HG03108 (cell line): ENCODE measurements around the gene EDA.

Source experiments
- ATAC-seq: cut with Tn5 transposase; IDR thresholded peaks from one replicate; pipeline ENCODE4 v1.9.1; 2021; ENCODE audit warnings: moderate library complexity; ENCODE audit not compliant: unreplicated experiment

The EDA gene

GRCh38 chrX:70022616-70023015 is 406.7 kb downstream of the EDA start:
- no peak for ATAC-seq

- no peak for ATAC-seq
Measured at GRCh38 chrX:70025464-70025863, 409.6 kb downstream of the EDA start.

GRCh38 chrX:70026112-70026850 is 410.4 kb downstream of the EDA start:
- no peak for ATAC-seq

- ATAC-seq = no peak
Measured at GRCh38 chrX:70026851-70027200, 410.9 kb downstream of the EDA start.

- no peak for ATAC-seq
Measured at GRCh38 chrX:70029863-70030262, 413.9 kb downstream of the EDA start.

DNA sequence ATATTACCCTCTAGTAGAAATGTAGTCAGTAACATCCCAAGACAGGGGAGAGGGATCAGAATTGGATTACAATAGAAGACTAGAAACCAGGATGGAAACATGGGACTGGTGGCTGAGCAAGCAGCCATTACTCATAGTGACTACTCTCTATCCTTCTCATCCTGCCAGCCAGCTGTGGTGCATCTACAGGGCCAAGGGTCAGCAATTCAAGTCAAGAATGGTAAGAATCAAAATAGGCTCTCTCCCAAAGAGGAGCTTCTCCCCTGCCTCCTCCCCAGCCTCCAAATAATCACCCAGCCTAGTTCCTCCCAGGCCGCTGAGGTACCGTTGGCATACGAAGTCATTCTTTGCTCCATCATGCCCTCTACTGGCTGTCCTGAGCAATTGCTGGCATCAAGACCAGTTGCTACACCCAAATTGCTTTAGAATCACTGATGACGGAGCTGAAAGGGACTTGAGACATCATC is 414.4 kb downstream of the EDA start:
- no peak for ATAC-seq

DNA sequence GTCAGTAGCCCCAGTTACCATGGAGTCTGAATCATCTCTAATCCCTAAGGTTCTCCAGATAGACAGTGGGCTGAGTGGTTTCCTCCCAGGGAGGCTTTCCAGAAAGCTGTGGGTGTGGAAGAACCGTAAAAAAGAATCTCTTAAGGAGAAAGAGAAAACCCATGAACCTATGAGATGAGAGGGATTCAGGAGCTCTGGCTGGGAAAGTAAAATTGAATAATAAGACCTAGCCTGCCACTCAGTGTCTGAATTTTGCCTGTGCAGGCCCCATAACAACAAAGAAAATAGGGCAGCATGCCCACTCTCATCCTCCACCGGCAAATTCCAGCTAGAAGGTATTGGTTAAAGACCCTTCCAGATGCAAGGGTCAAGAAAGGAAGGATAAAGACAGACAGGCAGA is 416.9 kb downstream of the EDA start:
- no peak for ATAC-seq

- peak; percentile 56 for ATAC-seq
Measured at GRCh38 chrX:70033348-70034051, 417.6 kb downstream of the EDA start.

DNA sequence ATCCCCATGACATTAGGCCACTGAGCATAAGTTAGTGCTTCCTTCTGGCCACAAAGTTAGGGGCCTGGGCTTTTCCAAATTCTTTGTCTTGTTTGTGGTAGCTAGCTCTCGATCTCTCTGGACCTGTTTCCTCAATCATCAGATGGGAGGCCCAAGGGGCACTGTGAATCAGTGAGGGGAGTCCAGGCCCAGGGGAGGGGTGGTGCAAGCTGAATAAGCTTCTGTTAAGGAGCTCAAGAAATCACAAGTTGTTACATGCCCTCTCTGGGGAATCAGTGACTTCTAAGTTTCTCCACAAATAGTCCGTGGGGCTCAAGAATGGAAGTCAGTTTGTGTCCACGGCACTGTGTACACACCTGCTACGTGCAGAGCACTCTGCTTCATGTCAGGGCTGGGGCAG is 418.7 kb downstream of the EDA start:
- ATAC-seq = no peak

DNA sequence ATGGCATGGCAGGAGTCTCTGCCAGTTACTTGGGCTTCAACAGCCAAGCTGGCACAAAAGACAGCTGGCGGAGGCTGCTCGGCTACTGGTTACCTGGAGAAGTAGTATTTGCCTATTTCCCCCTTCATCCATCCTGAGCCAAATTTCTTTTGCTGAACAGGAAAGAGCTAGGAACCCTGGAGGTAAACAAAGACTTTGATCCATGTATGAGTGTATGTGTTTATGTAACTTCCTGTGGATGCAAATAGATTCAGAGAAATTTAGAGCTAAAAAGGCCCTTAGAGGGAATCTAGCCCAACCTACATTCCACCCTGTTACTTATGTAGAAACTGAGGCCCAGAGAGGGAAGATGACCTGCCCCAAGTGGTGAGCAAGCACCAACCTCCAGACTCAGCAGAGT is 422.6 kb downstream of the EDA start:
- ATAC-seq = no peak

- ATAC-seq = no peak
Measured at GRCh38 chrX:70038951-70039350, 423.0 kb downstream of the EDA start.

DNA sequence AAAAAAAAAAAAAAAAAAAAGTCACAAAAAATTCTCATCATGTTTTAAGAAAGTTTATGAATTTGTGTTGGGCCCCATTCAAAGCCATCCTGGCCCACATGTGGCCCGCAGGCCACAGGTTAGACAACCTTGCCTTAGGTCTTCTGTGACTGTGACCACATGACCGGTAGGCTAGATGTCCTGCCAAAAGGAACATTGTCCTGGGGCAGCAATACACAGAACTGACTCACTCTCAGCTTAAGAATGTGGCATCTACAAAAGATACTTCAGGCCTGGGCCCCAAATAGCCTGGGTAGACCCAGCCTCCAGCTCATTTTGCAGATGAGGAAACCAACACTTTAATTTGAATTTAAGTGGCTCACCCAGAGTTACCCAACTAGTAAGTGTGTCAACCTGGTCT is 423.8 kb downstream of the EDA start:
- ATAC-seq = no peak

GRCh38 chrX:70041993-70042392 is 426.1 kb downstream of the EDA start:
- no peak for ATAC-seq

DNA sequence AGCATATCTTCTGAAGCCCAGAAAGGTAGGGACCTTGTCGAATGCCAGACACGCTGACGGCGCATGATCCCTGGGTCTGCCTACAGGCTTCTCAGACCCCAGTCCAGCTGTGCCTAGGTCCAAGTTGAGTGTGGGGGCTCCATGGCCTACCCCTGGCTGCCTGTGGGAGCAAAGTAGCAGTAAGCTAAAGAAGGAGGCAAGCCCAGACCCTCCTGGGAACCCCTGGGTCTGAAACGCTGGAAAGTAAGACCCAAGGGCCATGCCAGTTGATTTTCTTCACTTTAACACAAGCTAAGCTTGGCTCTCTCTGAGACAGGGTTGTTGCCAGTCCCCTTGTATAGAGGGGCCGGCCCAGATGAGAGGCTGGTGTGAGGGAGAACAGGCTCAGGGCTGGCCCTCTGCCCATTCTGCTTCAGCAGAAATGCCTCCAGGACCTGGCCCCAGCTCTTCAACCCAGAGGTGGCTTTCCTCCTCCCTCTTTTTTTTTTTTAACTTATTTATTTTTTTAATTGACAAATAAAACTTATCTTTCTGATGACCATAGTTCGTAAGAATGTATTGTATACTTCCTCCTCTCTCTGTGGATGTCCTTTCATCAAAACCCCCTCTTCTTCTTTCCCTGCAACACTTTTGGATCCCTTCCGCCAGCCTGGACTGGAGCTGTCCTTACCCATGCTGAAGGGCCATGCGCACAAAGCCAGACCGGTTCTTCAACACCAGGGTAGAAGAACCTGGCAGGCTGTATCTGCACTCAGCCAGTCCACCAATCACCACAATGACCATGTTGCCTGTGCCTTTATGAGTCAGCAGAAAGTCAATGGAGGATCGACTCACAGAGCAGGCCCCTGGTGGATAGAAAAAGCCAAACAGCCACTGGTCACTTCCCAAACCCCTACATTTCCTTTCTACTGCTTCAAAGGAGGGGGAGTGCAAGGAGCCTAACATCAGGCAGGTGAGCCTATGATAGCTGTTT is 426.8 kb downstream of the EDA start:
- ATAC-seq = no peak

DNA sequence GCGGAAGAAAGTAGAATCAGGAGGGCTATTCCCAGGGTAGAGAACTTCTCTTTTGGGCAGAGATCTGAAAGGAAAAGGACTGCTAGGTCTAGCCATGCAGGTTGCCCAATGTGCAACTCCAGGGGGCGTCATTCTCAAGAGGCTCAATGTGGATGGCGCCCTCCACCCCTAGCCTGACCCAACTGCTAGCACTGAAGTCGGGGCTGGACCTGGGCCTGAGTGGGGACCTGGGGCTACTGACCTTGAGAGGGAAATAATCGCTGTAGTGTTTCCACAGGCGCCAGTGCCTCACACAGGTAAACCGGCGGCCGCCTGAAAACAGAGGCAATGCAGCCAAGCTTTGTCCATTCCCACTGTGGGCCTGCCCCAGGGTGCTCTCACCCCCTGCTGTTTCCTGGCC is 427.8 kb downstream of the EDA start:
- no peak for ATAC-seq

DNA sequence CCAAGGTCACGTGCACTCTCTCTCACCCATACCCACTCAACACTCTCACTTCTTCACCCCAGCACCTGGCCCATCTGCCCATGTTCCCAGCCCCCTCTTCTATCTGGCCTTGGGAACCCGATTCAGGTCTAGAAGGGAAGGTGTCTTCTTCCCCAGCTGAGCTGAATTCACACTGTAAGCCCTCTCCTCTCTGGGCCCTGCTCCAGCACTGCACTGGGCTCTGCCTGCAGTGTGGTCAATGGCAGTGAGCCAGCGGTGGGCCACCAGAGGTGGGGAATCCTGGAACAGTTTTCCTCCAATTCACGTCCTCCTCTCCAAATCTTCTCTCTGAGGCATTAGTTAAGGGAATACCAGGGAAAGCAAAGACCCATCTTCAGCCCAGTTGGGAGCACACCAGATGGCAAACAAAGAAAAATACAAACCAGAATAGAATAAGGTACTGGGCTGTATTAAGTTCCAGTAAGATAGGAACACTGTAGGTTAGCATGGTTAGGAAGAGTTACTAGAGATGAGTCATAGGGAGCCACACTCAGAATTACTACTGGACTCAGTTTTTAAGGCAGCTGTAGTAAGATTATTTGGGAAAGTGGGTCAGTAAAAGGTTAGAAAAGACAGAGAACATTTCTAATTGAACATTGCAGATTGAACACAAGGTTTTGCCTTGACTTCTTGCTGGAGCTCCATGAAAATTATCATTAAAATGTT is 428.8 kb downstream of the EDA start:
- no peak for ATAC-seq

- no peak for ATAC-seq
Measured at GRCh38 chrX:70046978-70047377, 431.1 kb downstream of the EDA start.

GRCh38 chrX:70049406-70049805 is 433.5 kb downstream of the EDA start:
- ATAC-seq = no peak

- ATAC-seq = no peak
Measured at GRCh38 chrX:70049925-70050324, 434.0 kb downstream of the EDA start, which contains the start of gene AWAT2. AWAT2 (minus strand) TSS chrX:70049938; CDS start chrX:70049932, 6 bp downstream.

- no peak for ATAC-seq
Measured at GRCh38 chrX:70052895-70053615, 437.1 kb downstream of the EDA start.
